GM19240 (cell line): ENCODE measurements around the gene EME1.
A peak's percentile ranks its signal among the peaks of the same experiment; 100 is the strongest.
"Not testable (repeated sequence)": the region's sequence is repeated elsewhere in the genome, so short reads cannot be mapped to it uniquely, and the experiment has no call there.

Experiments
- DNase-seq: peaks from one replicate; pipeline ENCODE4 v3.0.0; 2011; ENCODE audit warnings: low spot score; ENCODE audit not compliant: insufficient read length

EME1 gene, protein sequence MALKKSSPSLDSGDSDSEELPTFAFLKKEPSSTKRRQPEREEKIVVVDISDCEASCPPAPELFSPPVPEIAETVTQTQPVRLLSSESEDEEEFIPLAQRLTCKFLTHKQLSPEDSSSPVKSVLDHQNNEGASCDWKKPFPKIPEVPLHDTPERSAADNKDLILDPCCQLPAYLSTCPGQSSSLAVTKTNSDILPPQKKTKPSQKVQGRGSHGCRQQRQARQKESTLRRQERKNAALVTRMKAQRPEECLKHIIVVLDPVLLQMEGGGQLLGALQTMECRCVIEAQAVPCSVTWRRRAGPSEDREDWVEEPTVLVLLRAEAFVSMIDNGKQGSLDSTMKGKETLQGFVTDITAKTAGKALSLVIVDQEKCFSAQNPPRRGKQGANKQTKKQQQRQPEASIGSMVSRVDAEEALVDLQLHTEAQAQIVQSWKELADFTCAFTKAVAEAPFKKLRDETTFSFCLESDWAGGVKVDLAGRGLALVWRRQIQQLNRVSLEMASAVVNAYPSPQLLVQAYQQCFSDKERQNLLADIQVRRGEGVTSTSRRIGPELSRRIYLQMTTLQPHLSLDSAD

DNA sequence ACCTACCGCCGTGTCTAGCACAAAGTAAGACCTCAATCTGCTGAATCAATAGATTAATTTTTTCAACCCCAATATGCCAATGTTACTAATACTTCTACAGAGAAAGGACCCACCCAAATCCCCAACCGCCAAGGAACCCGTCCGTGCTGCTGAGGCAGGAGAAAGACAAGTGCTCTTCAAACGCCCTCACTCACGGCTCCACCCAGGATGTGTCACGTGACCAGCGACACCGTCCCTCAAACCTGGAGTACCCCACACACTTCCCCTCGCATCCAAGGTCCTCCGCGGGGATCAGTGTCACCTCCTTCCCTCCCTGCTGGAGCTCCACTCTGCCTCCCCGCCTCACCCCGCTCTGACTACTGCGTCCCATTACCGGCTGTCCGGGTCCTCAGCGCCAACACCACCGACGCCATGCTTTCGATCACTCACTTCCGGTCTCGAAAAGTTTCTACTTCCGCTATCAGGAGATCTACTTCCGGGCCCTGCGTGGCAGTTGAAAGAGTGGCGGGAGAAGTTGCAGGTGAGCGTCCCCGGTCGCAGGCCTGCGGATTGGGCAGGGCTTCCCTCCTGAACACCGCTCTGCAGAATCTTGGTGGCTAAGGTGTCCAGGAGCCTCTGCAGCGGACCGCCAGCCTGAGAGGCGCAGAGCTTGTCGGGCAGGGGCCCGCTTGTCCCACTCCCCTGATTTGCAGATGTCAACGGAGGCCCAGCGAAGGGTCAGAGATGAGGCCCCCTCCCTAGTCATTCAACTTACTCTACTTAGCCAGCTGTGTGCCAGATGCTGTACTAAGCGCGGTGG, at the start of gene EME1, which contains the start of gene MRPL27:
Gene EME1, plus strand, starts transcription at position 472 of the 799 bp plus-strand sequence. CDS start 1,980 bp downstream, outside the sequence.
Gene MRPL27, minus strand, starts transcription at position 427 of the 799 bp plus-strand sequence. Its CDS starts 14 bp downstream, at position 413.
- DNase-seq, result peak; percentile 95

DNA sequence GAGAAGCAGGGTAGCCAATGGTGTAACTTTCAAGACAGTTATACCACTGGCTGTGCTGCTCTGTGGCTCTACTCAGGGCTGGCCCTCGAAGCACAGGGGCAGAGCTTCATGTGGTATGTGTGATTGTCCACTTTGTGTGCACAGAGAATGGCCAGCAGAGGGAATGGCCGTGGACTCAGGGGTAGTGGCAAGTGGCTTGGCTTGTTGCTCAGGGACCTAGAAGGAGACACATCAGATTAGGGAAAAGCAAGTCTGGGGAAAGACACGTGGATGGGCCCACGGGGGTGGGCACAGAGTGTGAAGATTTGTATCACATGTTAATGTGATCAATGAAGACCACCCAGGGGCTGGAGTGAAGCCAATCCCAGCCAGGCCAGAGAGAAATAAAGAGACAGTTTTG, 47.1 kb upstream of the EME1 start:
- no peak for DNase-seq

DNA sequence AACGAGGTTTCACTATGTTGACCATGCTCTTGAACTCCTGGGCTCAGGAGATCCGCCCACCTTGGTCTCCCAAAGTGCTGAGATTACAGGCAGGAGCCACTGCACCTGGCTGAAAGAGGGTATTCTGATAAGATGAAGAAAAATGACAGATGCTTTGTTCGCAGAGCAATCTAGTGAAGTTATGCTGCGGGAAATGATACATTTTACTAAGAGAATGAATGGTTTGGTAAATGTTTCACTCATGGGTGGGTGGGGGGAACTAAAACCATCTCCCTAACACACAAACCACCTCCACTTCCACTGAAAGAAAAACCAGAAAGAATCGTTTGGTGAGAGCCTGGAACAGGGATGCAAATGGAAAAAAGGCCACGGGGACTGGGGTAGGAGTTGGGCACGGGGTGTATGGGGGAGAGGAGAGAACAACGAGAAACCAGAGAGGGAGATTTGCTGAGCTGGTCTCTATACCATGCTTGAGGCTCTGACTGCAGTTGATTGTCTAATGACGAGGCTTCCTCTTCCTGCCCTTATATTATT, 46.1 kb upstream of the EME1 start:
- DNase-seq, result no peak

GRCh38 chr17:50328363-50329325, 44.4 kb upstream of the EME1 start:
- no peak for DNase-seq

- no peak for DNase-seq
Observed at GRCh38 chr17:50329716-50330115, 43.3 kb upstream of the EME1 start.

GRCh38 chr17:50330151-50330775, 42.8 kb upstream of the EME1 start:
- no peak for DNase-seq

DNA sequence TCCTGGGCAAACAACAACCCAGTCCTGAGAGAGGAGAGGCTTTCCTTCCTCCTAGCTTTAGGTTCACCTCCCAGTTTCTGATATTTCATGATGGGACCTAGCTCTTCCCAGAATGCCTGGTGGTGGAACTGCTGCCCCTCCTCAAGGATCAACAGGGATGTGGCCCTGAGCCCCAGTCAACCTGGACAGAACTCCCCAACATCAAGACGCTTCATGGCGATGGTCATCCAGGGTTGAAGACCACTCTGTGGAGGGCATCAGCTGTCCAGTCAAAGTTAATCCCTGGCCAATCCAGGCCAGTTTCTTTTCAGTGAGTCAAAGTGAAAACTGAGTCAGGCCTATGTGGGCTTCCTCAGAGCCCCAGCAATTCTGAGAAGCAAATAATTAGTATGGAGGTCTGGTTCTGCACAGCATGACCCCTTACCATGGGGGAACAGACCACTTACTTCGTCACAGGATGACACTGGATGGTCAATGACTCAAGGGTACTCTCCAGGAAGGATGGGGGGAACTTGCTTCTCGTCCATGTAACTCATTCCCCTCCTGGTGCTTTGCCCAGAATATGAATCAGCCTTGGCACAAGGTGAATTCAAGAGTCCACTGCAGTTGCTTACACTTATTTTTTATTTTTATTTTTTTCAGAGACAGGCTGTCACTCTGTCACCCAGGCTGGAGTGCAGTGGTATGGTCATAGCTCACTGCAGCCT, 41.8 kb upstream of the EME1 start:
- no peak for DNase-seq

DNA sequence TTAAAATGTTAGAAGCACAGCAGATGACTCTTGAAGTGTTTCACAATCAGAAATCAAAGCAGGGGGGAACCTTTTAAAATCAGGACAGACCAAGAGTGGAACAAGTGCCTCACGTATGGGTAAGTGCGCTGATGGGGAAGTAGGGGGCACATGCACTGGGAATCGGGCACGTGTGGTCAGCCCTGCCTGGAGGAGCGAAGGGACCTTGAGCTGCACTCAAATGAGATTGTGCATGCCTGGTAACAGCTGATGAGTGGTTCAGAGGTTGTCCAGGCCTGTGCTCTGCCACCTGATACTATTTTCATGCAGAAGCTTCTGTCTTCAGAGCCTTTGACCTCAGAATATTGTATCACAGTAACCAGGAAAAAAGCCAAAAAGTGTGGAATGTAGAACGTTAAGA, 40.8 kb upstream of the EME1 start:
- no peak for DNase-seq

GRCh38 chr17:50333291-50334057, 39.6 kb upstream of the EME1 start:
- not testable (repeated sequence) for DNase-seq

- DNase-seq, result no peak
Observed at GRCh38 chr17:50337956-50338355, 35.1 kb upstream of the EME1 start.

- DNase-seq, result no peak
Observed at GRCh38 chr17:50338645-50339044, 34.4 kb upstream of the EME1 start.

DNA sequence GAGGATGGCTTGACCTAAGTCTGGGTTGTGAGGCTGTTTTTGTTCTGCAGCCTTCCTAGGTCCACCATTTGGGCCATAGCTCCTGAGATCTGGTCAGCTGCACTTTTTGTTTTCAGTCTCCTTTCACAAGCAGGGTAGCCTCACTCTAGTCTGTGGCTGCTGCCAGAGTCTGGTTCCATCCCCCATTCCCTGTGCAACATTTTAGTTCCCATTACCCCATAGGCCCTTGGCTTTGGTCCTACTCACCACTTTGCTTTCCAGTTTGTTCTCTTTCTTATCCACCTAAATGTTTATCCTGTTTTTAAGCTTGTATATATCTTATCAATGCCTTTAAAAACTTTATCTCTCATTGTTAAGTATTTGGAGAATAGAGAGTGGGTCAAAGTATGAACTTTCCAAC, 33.6 kb upstream of the EME1 start:
- no peak for DNase-seq

GRCh38 chr17:50344731-50345365, 28.2 kb upstream of the EME1 start:
- DNase-seq, result no peak

- peak; percentile 96 for DNase-seq
Observed at GRCh38 chr17:50345432-50346312, 27.4 kb upstream of the EME1 start, which contains the start of gene XYLT2. TSS of gene XYLT2 (plus strand) at chr17:50346126. CDS start at chr17:50346141, 15 bp downstream.

- DNase-seq, result peak; percentile 47
Observed at GRCh38 chr17:50346313-50347116, 26.5 kb upstream of the EME1 start.
